ENCODE results near the gene DUSP10.

DNA sequence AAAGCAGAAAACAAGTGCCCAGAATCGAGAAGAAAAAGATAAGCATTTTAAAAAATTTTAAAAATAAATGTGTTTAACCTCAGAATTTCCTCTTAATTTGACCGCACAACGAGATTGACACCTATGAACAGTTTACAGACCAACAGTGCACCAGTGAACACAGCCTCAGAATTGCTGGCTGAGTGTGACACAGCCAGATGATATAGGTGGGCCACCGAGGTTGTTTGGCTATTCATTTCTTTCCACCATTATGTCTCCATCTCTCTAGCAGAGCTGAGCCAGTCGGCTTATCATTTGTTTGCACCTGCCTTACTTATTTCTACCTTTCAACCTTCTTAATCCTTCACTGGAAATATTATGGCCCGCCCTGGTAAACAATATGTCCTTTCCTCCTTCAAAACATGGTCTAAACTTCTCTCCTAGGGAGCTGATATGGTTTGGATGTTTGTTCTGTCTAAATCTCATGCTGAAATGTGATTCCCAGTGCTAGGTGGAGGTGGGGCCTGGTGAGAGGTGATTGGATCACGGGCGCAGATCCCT is 86.1 kb downstream of the DUSP10 start:
- TF ChIP-seq, protein P1, sequence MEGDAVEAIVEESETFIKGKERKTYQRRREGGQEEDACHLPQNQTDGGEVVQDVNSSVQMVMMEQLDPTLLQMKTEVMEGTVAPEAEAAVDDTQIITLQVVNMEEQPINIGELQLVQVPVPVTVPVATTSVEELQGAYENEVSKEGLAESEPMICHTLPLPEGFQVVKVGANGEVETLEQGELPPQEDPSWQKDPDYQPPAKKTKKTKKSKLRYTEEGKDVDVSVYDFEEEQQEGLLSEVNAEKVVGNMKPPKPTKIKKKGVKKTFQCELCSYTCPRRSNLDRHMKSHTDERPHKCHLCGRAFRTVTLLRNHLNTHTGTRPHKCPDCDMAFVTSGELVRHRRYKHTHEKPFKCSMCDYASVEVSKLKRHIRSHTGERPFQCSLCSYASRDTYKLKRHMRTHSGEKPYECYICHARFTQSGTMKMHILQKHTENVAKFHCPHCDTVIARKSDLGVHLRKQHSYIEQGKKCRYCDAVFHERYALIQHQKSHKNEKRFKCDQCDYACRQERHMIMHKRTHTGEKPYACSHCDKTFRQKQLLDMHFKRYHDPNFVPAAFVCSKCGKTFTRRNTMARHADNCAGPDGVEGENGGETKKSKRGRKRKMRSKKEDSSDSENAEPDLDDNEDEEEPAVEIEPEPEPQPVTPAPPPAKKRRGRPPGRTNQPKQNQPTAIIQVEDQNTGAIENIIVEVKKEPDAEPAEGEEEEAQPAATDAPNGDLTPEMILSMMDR (IDR thresholded peaks at IDR 0.05), result no peak
- no peak for TF ChIP-seq POLR2A (IDR thresholded peaks at IDR 0.05)

Data from body of pancreas (tissue), 4 donors.